Measurements from ENCODE around the gene BMERB1. TPM values are rescaled to one million over a fixed set of nuclear protein-coding genes. Genes with fewer than 3 reads are reported as not detected.
"Not testable (repeated sequence)": the region's sequence is repeated elsewhere in the genome, so short reads cannot be mapped to it uniquely, and the experiment has no call there.

BMERB1 gene
- total RNA-seq, 1 donor from 2014 or later, result 20.1 TPM

- Mint-ChIP-seq H3K27ac (ENCODE audit: unreplicated experiment) (peak overlapping the region; percentile 7), H3K4me1 (ENCODE audit: low read depth, unreplicated experiment) (peaks cover 13% of the 10 kb centered on the region)
These were observed 171.6 kb downstream of the BMERB1 start for GRCh38 chr16:15605839-15606517.

GRCh38 chr16:15606518-15607220 is 172.3 kb downstream of the BMERB1 start:
- Histone ChIP-seq H3K4me2 (ENCODE audit: low read length) (no peak overlapping the region), H3K27me3 (ENCODE audit: insufficient read depth, low read length) (no peaks in the 10 kb centered on the region), H3K79me2 (ENCODE audit: insufficient read depth, low read length) (no peaks in the 10 kb centered on the region), H2AFZ (ENCODE audit: low read depth, low read length) (no peak overlapping the region), H3K4me1 (ENCODE audit: insufficient read depth, low read length) (peaks cover 7% of the 10 kb centered on the region), H3K27ac (ENCODE audit: low read depth, low read length) (no peak overlapping the region), H3K9ac (ENCODE audit: low read length) (no peak overlapping the region), H4K20me1 (ENCODE audit: insufficient read depth, low read length) (peaks cover 13% of the 10 kb centered on the region), H3K4me3 (ENCODE audit: insufficient read depth, low read depth, low read length) (no peak overlapping the region), H3K36me3 (ENCODE audit: insufficient read depth, low read length) (peaks cover 31% of the 10 kb centered on the region), H3K9me3 (ENCODE audit: insufficient read depth, low read depth, low read length) (no peaks in the 10 kb centered on the region)
- Mint-ChIP-seq H3K27me3 (ENCODE audit: low read depth, unreplicated experiment) (no peaks in the 10 kb centered on the region), H3K4me3 (ENCODE audit: unreplicated experiment) (no peak overlapping the region), H3K4me1 (ENCODE audit: low read depth, unreplicated experiment) (peaks cover 13% of the 10 kb centered on the region), H3K27ac (ENCODE audit: unreplicated experiment) (no peak overlapping the region), H3K9me3 (ENCODE audit: unreplicated experiment) (peaks cover 2% of the 10 kb centered on the region), H3K36me3 (ENCODE audit: low read depth, unreplicated experiment) (peaks cover 54% of the 10 kb centered on the region)
- no peak for TF ChIP-seq EZH2 (IDR thresholded peaks at IDR 0.05; ENCODE audit: insufficient read depth, low read length)
- TF ChIP-seq CTCF (IDR thresholded peaks at IDR 0.05; ENCODE audit: insufficient read depth, low read depth, low read length), result no peak
- DNase-seq (ENCODE audit: low read depth) (no peak), FAIRE-seq (no peak)

More at GRCh38 chr16:15605839-15606517, 171.6 kb downstream of the BMERB1 start:
- Histone ChIP-seq H3K79me2 (ENCODE audit: insufficient read depth, low read length) (no peaks in the 10 kb centered on the region), H3K4me1 (ENCODE audit: insufficient read depth, low read length) (peaks cover 7% of the 10 kb centered on the region), H4K20me1 (ENCODE audit: insufficient read depth, low read length) (peaks cover 13% of the 10 kb centered on the region), H3K9ac (ENCODE audit: low read length) (no peak overlapping the region), H3K4me3 (ENCODE audit: insufficient read depth, low read depth, low read length) (no peak overlapping the region), H3K36me3 (ENCODE audit: insufficient read depth, low read length) (peaks cover 32% of the 10 kb centered on the region), H3K27ac (ENCODE audit: low read depth, low read length) (no peak overlapping the region), H2AFZ (ENCODE audit: low read depth, low read length) (no peak overlapping the region), H3K27me3 (ENCODE audit: insufficient read depth, low read length) (no peaks in the 10 kb centered on the region), H3K9me3 (ENCODE audit: insufficient read depth, low read depth, low read length) (no peaks in the 10 kb centered on the region), H3K4me2 (ENCODE audit: low read length) (no peak overlapping the region)
- Mint-ChIP-seq H3K4me3 (ENCODE audit: unreplicated experiment) (no peak overlapping the region), H3K9me3 (ENCODE audit: unreplicated experiment) (peaks cover 2% of the 10 kb centered on the region), H3K36me3 (ENCODE audit: low read depth, unreplicated experiment) (peaks cover 56% of the 10 kb centered on the region), H3K27me3 (ENCODE audit: low read depth, unreplicated experiment) (no peaks in the 10 kb centered on the region)
- DNase-seq (ENCODE audit: low read depth) (no peak), FAIRE-seq (no peak)
- TF ChIP-seq CTCF (IDR thresholded peaks at IDR 0.05; ENCODE audit: insufficient read depth, low read depth, low read length) (no peak), EZH2 (IDR thresholded peaks at IDR 0.05; ENCODE audit: insufficient read depth, low read length) (no peak)

- H4K20me1 ChIP-seq (ENCODE audit: insufficient read depth, low read length); H3K27me3 Mint-ChIP-seq (ENCODE audit: low read depth, unreplicated experiment); H3K9ac ChIP-seq (ENCODE audit: low read length); H3K4me1 ChIP-seq (ENCODE audit: insufficient read depth, low read length); H3K4me3 Mint-ChIP-seq (ENCODE audit: unreplicated experiment); H3K4me2 ChIP-seq (ENCODE audit: low read length); H3K9me3 Mint-ChIP-seq (ENCODE audit: unreplicated experiment); DNase-seq (ENCODE audit: low read depth); H3K4me3 ChIP-seq (ENCODE audit: insufficient read depth, low read depth, low read length); H3K9me3 ChIP-seq (ENCODE audit: insufficient read depth, low read depth, low read length); H3K27me3 ChIP-seq (ENCODE audit: insufficient read depth, low read length); FAIRE-seq; H2AFZ ChIP-seq (ENCODE audit: low read depth, low read length); H3K79me2 ChIP-seq (ENCODE audit: insufficient read depth, low read length); H3K27ac ChIP-seq (ENCODE audit: low read depth, low read length); H3K27ac Mint-ChIP-seq (ENCODE audit: unreplicated experiment): not testable (repeated sequence)
- Mint-ChIP-seq H3K4me1 (ENCODE audit: low read depth, unreplicated experiment) (peaks cover 15% of the 10 kb centered on the region), H3K36me3 (ENCODE audit: low read depth, unreplicated experiment) (peaks cover 51% of the 10 kb centered on the region)
- peaks cover 30% of the 10 kb centered on the region for H3K36me3 ChIP-seq (ENCODE audit: insufficient read depth, low read length)
These were observed 172.9 kb downstream of the BMERB1 start for GRCh38 chr16:15607221-15607699.

Measured in astrocyte (in vitro differentiated cells and primary cell).